ENCODE results near the gene PLEKHA8.

DNA sequence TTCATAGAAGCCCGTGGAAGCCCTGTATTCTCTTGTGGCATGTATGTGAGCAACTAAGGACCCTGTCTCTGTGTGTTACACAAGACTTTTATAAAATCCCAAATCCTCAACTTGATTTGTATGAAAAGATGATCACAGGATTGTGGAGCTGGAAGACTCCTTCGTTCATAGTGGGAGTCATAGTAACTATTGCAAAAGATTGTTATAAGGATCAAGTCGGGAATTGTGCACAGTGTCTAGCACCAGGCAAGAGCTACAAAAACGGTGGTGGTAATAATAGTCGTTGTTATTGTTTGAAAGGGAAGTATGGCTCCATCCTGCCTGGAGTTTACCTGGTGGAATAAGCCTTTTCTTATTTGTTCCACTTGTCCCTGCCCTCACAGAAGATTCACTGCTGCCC is 63.8 kb downstream of the PLEKHA8 start:
- TF ChIP-seq, protein P1, sequence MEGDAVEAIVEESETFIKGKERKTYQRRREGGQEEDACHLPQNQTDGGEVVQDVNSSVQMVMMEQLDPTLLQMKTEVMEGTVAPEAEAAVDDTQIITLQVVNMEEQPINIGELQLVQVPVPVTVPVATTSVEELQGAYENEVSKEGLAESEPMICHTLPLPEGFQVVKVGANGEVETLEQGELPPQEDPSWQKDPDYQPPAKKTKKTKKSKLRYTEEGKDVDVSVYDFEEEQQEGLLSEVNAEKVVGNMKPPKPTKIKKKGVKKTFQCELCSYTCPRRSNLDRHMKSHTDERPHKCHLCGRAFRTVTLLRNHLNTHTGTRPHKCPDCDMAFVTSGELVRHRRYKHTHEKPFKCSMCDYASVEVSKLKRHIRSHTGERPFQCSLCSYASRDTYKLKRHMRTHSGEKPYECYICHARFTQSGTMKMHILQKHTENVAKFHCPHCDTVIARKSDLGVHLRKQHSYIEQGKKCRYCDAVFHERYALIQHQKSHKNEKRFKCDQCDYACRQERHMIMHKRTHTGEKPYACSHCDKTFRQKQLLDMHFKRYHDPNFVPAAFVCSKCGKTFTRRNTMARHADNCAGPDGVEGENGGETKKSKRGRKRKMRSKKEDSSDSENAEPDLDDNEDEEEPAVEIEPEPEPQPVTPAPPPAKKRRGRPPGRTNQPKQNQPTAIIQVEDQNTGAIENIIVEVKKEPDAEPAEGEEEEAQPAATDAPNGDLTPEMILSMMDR (IDR thresholded peaks at IDR 0.05; ENCODE audit: low read depth, low read length, poor library complexity, severe bottlenecking): no peak
- no peak for TF ChIP-seq EZH2phosphoT487 (IDR thresholded peaks at IDR 0.05; ENCODE audit: borderline replicate concordance, low read length)

Measured in DOHH2 (cell line).